T-helper 2 cell treated with Interferon-gamma antibody and Interleukin-4, amounts not matched to agents 5 μg/mL and 100 μg/mL, for 36 hours (primary cell): ENCODE measurements around the gene RPF1.
"Not testable (repeated sequence)": the region's sequence is repeated elsewhere in the genome, so short reads cannot be mapped to it uniquely, and the experiment has no call there.

ENCODE experiments used
- DNase-seq: peaks from one replicate; pipeline ENCODE4 v3.0.0; 2021; ENCODE audit warnings: low spot score
- H3K27ac Mint-ChIP-seq: one replicate; pipeline ENCODE4 v1.8.0; 2021; ENCODE audit warnings: mild to moderate bottlenecking, mixed read lengths
- H3K27me3 Mint-ChIP-seq: one replicate; pipeline ENCODE4 v1.8.0; 2021; ENCODE audit warnings: low read depth, mixed read lengths
- H3K36me3 Mint-ChIP-seq: one replicate; pipeline ENCODE4 v1.8.0; 2021; ENCODE audit warnings: low read depth, mixed read lengths
- H3K4me1 Mint-ChIP-seq: one replicate; pipeline ENCODE4 v1.8.0; 2021; ENCODE audit warnings: low read depth, mixed read lengths
- H3K4me3 Mint-ChIP-seq: one replicate; pipeline ENCODE4 v1.8.0; 2022; ENCODE audit warnings: mild to moderate bottlenecking, moderate library complexity, mixed read lengths
- H3K9me3 Mint-ChIP-seq: one replicate; pipeline ENCODE4 v1.8.0; 2021; ENCODE audit warnings: mixed read lengths

The RPF1 gene

GRCh38 chr1:84478876-84479868 is at the start of gene RPF1:
RPF1 (plus strand) TSS chr1:84479266; CDS start chr1:84479282, 16 bp downstream.
- peak within 1 kb of the TSS; percentile 99 for H3K27ac Mint-ChIP-seq
- H3K36me3 Mint-ChIP-seq: peaks cover 40% of the 10 kb centered on the region
- DNase-seq: peak; percentile 70
- H3K27me3 Mint-ChIP-seq: peaks cover 34% of the 10 kb centered on the region
- peaks cover 27% of the 10 kb centered on the region for H3K4me1 Mint-ChIP-seq
- H3K9me3 Mint-ChIP-seq: peaks cover 21% of the 10 kb centered on the region
- H3K4me3 Mint-ChIP-seq: peak within 1 kb of the TSS; percentile 100

- Mint-ChIP-seq H3K36me3 (no peaks in the 10 kb centered on the region), H3K27me3 (no peaks in the 10 kb centered on the region), H3K4me1 (peaks cover 13% of the 10 kb centered on the region), H3K4me3 (no peak overlapping the region), H3K27ac (no peak overlapping the region), H3K9me3 (peaks cover 10% of the 10 kb centered on the region)
- DNase-seq: no peak
Observed at GRCh38 chr1:84430546-84430945, 48.5 kb upstream of the RPF1 start.

- Mint-ChIP-seq H3K27ac (peak overlapping the region; percentile 16), H3K27me3 (no peaks in the 10 kb centered on the region), H3K4me3 (peak overlapping the region; percentile 56), H3K4me1 (peaks cover 12% of the 10 kb centered on the region), H3K9me3 (peaks cover 10% of the 10 kb centered on the region), H3K36me3 (no peaks in the 10 kb centered on the region)
- peak; percentile 33 for DNase-seq
Observed at GRCh38 chr1:84433258-84434080, 45.6 kb upstream of the RPF1 start.

GRCh38 chr1:84434081-84434769 is 44.8 kb upstream of the RPF1 start:
- peak overlapping the region; percentile 56 for H3K4me3 Mint-ChIP-seq

GRCh38 chr1:84434801-84435549 is 44.1 kb upstream of the RPF1 start:
- Mint-ChIP-seq H3K9me3 (peaks cover 5% of the 10 kb centered on the region), H3K36me3 (no peaks in the 10 kb centered on the region), H3K27me3 (peaks cover 3% of the 10 kb centered on the region), H3K4me3 (no peak overlapping the region), H3K27ac (no peak overlapping the region), H3K4me1 (peaks cover 5% of the 10 kb centered on the region)
- DNase-seq: no peak

More at GRCh38 chr1:84434081-84434769, 44.8 kb upstream of the RPF1 start:
- H3K4me1 Mint-ChIP-seq: peaks cover 7% of the 10 kb centered on the region
- no peaks in the 10 kb centered on the region for H3K27me3 Mint-ChIP-seq
- peak overlapping the region; percentile 16 for H3K27ac Mint-ChIP-seq
- DNase-seq: no peak
- H3K9me3 Mint-ChIP-seq: peaks cover 10% of the 10 kb centered on the region
- no peaks in the 10 kb centered on the region for H3K36me3 Mint-ChIP-seq

- no peak overlapping the region for H3K4me3 Mint-ChIP-seq
- no peaks in the 10 kb centered on the region for H3K36me3 Mint-ChIP-seq
- DNase-seq: no peak
- peaks cover 10% of the 10 kb centered on the region for H3K4me1 Mint-ChIP-seq
- H3K27ac Mint-ChIP-seq: no peak overlapping the region
- H3K27me3 Mint-ChIP-seq: peaks cover 4% of the 10 kb centered on the region
- no peaks in the 10 kb centered on the region for H3K9me3 Mint-ChIP-seq
Observed at GRCh38 chr1:84436876-84437655, 42.0 kb upstream of the RPF1 start.

GRCh38 chr1:84442256-84442655 is 36.8 kb upstream of the RPF1 start:
- Mint-ChIP-seq H3K27ac (peak overlapping the region; percentile 76), H3K4me3 (peak overlapping the region; percentile 22), H3K27me3 (peaks cover 16% of the 10 kb centered on the region), H3K4me1 (peaks cover 17% of the 10 kb centered on the region), H3K9me3 (peaks cover 9% of the 10 kb centered on the region), H3K36me3 (no peaks in the 10 kb centered on the region)
- no peak for DNase-seq

- H3K36me3 Mint-ChIP-seq, H3K9me3 Mint-ChIP-seq, DNase-seq: not testable (repeated sequence)
- Mint-ChIP-seq H3K27me3 (peaks cover 16% of the 10 kb centered on the region), H3K4me3 (peak overlapping the region; percentile 22), H3K27ac (peak overlapping the region; percentile 76), H3K4me1 (peaks cover 17% of the 10 kb centered on the region)
Observed at GRCh38 chr1:84442747-84443646, 36.1 kb upstream of the RPF1 start.

GRCh38 chr1:84448704-84449103 is 30.4 kb upstream of the RPF1 start:
- not testable (repeated sequence) for H3K36me3 Mint-ChIP-seq, H3K4me3 Mint-ChIP-seq, H3K27ac Mint-ChIP-seq, DNase-seq, H3K9me3 Mint-ChIP-seq, H3K4me1 Mint-ChIP-seq
- peaks cover 20% of the 10 kb centered on the region for H3K27me3 Mint-ChIP-seq

- Mint-ChIP-seq H3K27me3 (peaks cover 32% of the 10 kb centered on the region), H3K36me3 (no peaks in the 10 kb centered on the region), H3K9me3 (peaks cover 4% of the 10 kb centered on the region), H3K4me1 (no peaks in the 10 kb centered on the region), H3K27ac (no peak overlapping the region), H3K4me3 (no peak overlapping the region)
- no peak for DNase-seq
Observed at GRCh38 chr1:84450910-84451309, 28.2 kb upstream of the RPF1 start.

- no peak for DNase-seq
- Mint-ChIP-seq H3K27me3 (peaks cover 33% of the 10 kb centered on the region), H3K4me1 (no peaks in the 10 kb centered on the region), H3K9me3 (no peaks in the 10 kb centered on the region), H3K4me3 (no peak overlapping the region), H3K36me3 (no peaks in the 10 kb centered on the region), H3K27ac (no peak overlapping the region)
Observed at GRCh38 chr1:84452436-84452835, 26.6 kb upstream of the RPF1 start.

GRCh38 chr1:84462118-84462517 is 16.9 kb upstream of the RPF1 start:
- Mint-ChIP-seq H3K4me1 (no peaks in the 10 kb centered on the region), H3K27ac (no peak overlapping the region), H3K4me3 (no peak overlapping the region), H3K27me3 (peaks cover 46% of the 10 kb centered on the region), H3K36me3 (no peaks in the 10 kb centered on the region), H3K9me3 (no peaks in the 10 kb centered on the region)
- DNase-seq: no peak
